ENCODE data around the gene R3HDM4. TPM values are rescaled to one million over a fixed set of nuclear protein-coding genes. Genes with fewer than 3 reads are reported as not detected.
"Not testable (repeated sequence)": the region's sequence is repeated elsewhere in the genome, so short reads cannot be mapped to it uniquely, and the experiment has no call there.

The R3HDM4 gene
- polyA plus RNA-seq, 4 donors: 39.3 to 61.2 (median 47.8) TPM

GRCh38 chr19:896999-897398, 16.0 kb downstream of the R3HDM4 start:
- DNase-seq (ENCODE audit: low read depth in 4 of 4, low spot score in 3 of 4): no peak

GRCh38 chr19:896434-896833, 16.6 kb downstream of the R3HDM4 start:
- no peak for DNase-seq (ENCODE audit: low read depth in 4 of 4, low spot score in 3 of 4)

- DNase-seq (ENCODE audit: low read depth in 4 of 4, low spot score in 3 of 4): peak; percentile 87 to 91 (median 91)
These were observed 19.9 kb downstream of the R3HDM4 start, which contains the start of the genes MED16 and RNU6-9 for GRCh38 chr19:892894-893689. Gene MED16, minus strand, starts transcription at chr19:893187. Its CDS starts 2,056 bp downstream, at chr19:891131. Gene RNU6-9, plus strand, starts transcription at chr19:893484.

- DNase-seq (ENCODE audit: low read depth in 4 of 4, low spot score in 3 of 4): no peak
These were observed 20.7 kb downstream of the R3HDM4 start for GRCh38 chr19:892243-892893.

GRCh38 chr19:891421-892200, 21.4 kb downstream of the R3HDM4 start:
- not testable (repeated sequence) for DNase-seq (ENCODE audit: low read depth in 4 of 4, low spot score in 3 of 4)

- DNase-seq (ENCODE audit: low read depth in 4 of 4, low spot score in 3 of 4): no peak
These were observed 22.2 kb downstream of the R3HDM4 start for GRCh38 chr19:890831-891230.

- DNase-seq (ENCODE audit: low read depth in 4 of 4, low spot score in 3 of 4): no peak
These were observed 23.2 kb downstream of the R3HDM4 start for GRCh38 chr19:889662-890295.

GRCh38 chr19:888581-889385, 24.2 kb downstream of the R3HDM4 start:
- no peak for DNase-seq (ENCODE audit: low read depth in 4 of 4, low spot score in 3 of 4)

- no peak for DNase-seq (ENCODE audit: low read depth in 4 of 4, low spot score in 3 of 4)
These were observed 25.4 kb downstream of the R3HDM4 start for GRCh38 chr19:887599-887998.

- DNase-seq (ENCODE audit: low read depth in 4 of 4, low spot score in 3 of 4): no peak
These were observed 25.9 kb downstream of the R3HDM4 start for GRCh38 chr19:887072-887471.

- no peak for DNase-seq (ENCODE audit: low read depth in 4 of 4, low spot score in 3 of 4)
These were observed 27.3 kb downstream of the R3HDM4 start for GRCh38 chr19:885536-886224.

- DNase-seq (ENCODE audit: low read depth in 4 of 4, low spot score in 3 of 4): no peak
These were observed 28.4 kb downstream of the R3HDM4 start for GRCh38 chr19:884420-885211.

GRCh38 chr19:883661-884211, 29.3 kb downstream of the R3HDM4 start:
- no peak for DNase-seq (ENCODE audit: low read depth in 4 of 4, low spot score in 3 of 4)

GRCh38 chr19:882871-883497, 30.0 kb downstream of the R3HDM4 start:
- DNase-seq (ENCODE audit: low read depth in 4 of 4, low spot score in 3 of 4): no peak

GRCh38 chr19:881385-882071, 31.5 kb downstream of the R3HDM4 start:
- DNase-seq (ENCODE audit: low read depth in 4 of 4, low spot score in 3 of 4): no peak

- no peak for DNase-seq (ENCODE audit: low read depth in 4 of 4, low spot score in 3 of 4)
These were observed 33.1 kb downstream of the R3HDM4 start for GRCh38 chr19:879711-880438.

Data from left renal pelvis (tissue), 4 donors.